HepG2 (cell line): ENCODE measurements around the gene HOXD8. TPM values are rescaled to one million over a fixed set of nuclear protein-coding genes. Genes with fewer than 3 reads are reported as not detected.

ENCODE experiments used
- ATAC-seq: fragments of 200-7000 bp; cut with Tn5 transposase; 3 replicates; pipeline ENCODE4 v1.9.1; 2020; ENCODE audit warnings: mild to moderate bottlenecking, moderate library complexity
- BruUV-seq: library from RNA; stranded (reverse); fragments of 400-500 nt; replicated peaks from 2 replicates; lab custom pipeline; 2021; lab: Mats Ljungman, UMichigan
- CTCF ChIA-PET: fragments of 300-600 bp; formaldehyde crosslinking; extraction: SDS; loops from one replicate; lab custom pipeline; 2021; ENCODE audit warnings: low total read pairs, inconsistent platforms, low intra/inter-chr PET ratio; lab: Yijun Ruan, JAX
- POLR2A ChIA-PET: fragments of 350-600 bp; sonication (Branson Sonifier 250); formaldehyde crosslinking; loops from one replicate; lab custom pipeline; 2020; ENCODE audit warnings: antibody characterized with exemption, inconsistent platforms; lab: Yijun Ruan, JAX
- DNase-seq: peaks from one replicate; pipeline ENCODE4 v3.0.0-alpha.2; 2015; ENCODE audit warnings: low spot score
- FAIRE-seq: peaks from 3 replicates; lab custom pipeline; 2011; peaks lifted over from hg19 to GRCh38; lab: Jason Lieb, UNC
- H2AFZ ChIP-seq: one replicate; pipeline ENCODE4 v1.6.1; 2011; ENCODE audit warnings: low read length, inconsistent platforms
- H3K27ac ChIP-seq: fragments of 300-600 bp; 3 replicates; pipeline ENCODE4 v1.8.0; 2011; ENCODE audit warnings: mixed run types, mild to moderate bottlenecking, mixed read lengths, low read length, inconsistent platforms; ENCODE audit not compliant: insufficient read depth; ENCODE audit errors: extremely low read length
- H3K27me3 ChIP-seq, 2 experiments: fragments of 200-600 bp in 1 of 2; 2 replicates in 1 of 2; 3 replicates in 1 of 2; pipeline versions ENCODE4 v1.6.0 to v1.8.0; 2011; ENCODE audit warnings: low read length in 2 of 2, mild to moderate bottlenecking in 2 of 2, moderate library complexity in 2 of 2, inconsistent platforms in 1 of 2; ENCODE audit not compliant: insufficient read depth in 2 of 2, control insufficient read depth in 1 of 2
- H3K36me3 ChIP-seq, 2 experiments: fragments of 200-600 bp in 1 of 2; replicated peaks in 1 of 2; 2 replicates in 1 of 2; 3 replicates in 1 of 2; pipeline versions ENCODE4 v1.5.1 to v1.8.0; 2011; ENCODE audit warnings: low read length in 2 of 2, inconsistent platforms in 1 of 2; ENCODE audit not compliant: insufficient read depth in 2 of 2, control insufficient read depth in 1 of 2
- H3K4me1 ChIP-seq: 2 replicates; pipeline ENCODE4 v1.5.1; 2012; ENCODE audit warnings: low read length, inconsistent platforms; ENCODE audit not compliant: insufficient read depth
- H3K4me2 ChIP-seq: 2 replicates; pipeline ENCODE4 v1.6.0; 2011; ENCODE audit warnings: low read depth, low read length, inconsistent platforms
- H3K4me3 ChIP-seq, 3 experiments: fragments of 200-600 bp in 1 of 3; sonication (generic), shearing (Covaris generic) in 1 of 3; replicated peaks in 1 of 3; 2 replicates each; pipeline ENCODE4 v1.5.1; 2011 to 2016; ENCODE audit warnings: low read length in 3 of 3, inconsistent platforms in 2 of 3, low read depth in 2 of 3, mild to moderate bottlenecking in 2 of 3, control low read depth in 1 of 3, mixed read lengths in 1 of 3; ENCODE audit not compliant: insufficient read depth in 1 of 3
- H3K79me2 ChIP-seq: one replicate; pipeline ENCODE4 v1.6.1; 2011; ENCODE audit warnings: low read length, inconsistent platforms; ENCODE audit not compliant: insufficient read depth
- H3K9ac ChIP-seq: 2 replicates; pipeline ENCODE4 v1.6.0; 2011; ENCODE audit warnings: mild to moderate bottlenecking, low read depth, low read length, inconsistent platforms; ENCODE audit not compliant: insufficient read depth
- H3K9me3 ChIP-seq: 2 replicates; pipeline ENCODE4 v1.5.1; 2012; ENCODE audit warnings: mild to moderate bottlenecking, low read length
- H4K20me1 ChIP-seq: 2 replicates; pipeline ENCODE4 v1.6.0; 2011; ENCODE audit warnings: inconsistent platforms, mild to moderate bottlenecking, low read length, moderate library complexity; ENCODE audit not compliant: insufficient read depth
- AGO2 ChIP-seq: fragments of 200-400 bp; formaldehyde crosslinking; optimal IDR thresholded peaks from 2 replicates; pipeline ENCODE3; 2017; ENCODE audit warnings: mild to moderate bottlenecking, low read depth, low read length, moderate library complexity
- BRD4 ChIP-seq: sonication (generic); formaldehyde crosslinking; IDR thresholded peaks from 2 replicates; pipeline ENCODE4 v1.4.0; 2020; ENCODE audit warnings: missing genetic modification reagents
- ZBTB38 ChIP-seq: sonication (generic); formaldehyde crosslinking; IDR thresholded peaks from 2 replicates; pipeline ENCODE4 v1.5.1; 2020; ENCODE audit warnings: mild to moderate bottlenecking, missing genetic modification reagents
- ZBTB7A ChIP-seq: sonication (generic); formaldehyde crosslinking; IDR thresholded peaks from 2 replicates; pipeline ENCODE4 v1.8.0; 2022; ENCODE audit warnings: mild to moderate bottlenecking, missing genetic modification reagents
- ZNF451 ChIP-seq: sonication (generic); formaldehyde crosslinking; IDR thresholded peaks from 2 replicates; pipeline ENCODE4 v1.5.0; 2020; ENCODE audit warnings: mild to moderate bottlenecking, missing genetic modification reagents
- ZNF549 ChIP-seq: sonication (generic); formaldehyde crosslinking; IDR thresholded peaks from 2 replicates; pipeline ENCODE4 v1.5.0; 2020; ENCODE audit warnings: missing genetic modification reagents
- ZNF550 ChIP-seq: sonication (generic); formaldehyde crosslinking; IDR thresholded peaks from 2 replicates; pipeline ENCODE4 v1.4.0; 2020; ENCODE audit warnings: mild to moderate bottlenecking, missing genetic modification reagents, borderline replicate concordance
- WGBS: methylation state at CpG from one replicate; pipeline ENCODE4 v1.1.6; 2017; ENCODE audit warnings: low lambda C conversion rate; 5-methylcytosine and 5-hydroxymethylcytosine counted together
- in situ Hi-C: cut with HindIII; loops from 2 replicates; pipeline ENCODE4 v1.10.0; 2017; ENCODE audit warnings: low pct_unique_long_range_greater_than_20kb; ENCODE audit not compliant: extremely low pct_ligation_motif_present
- intact Hi-C: fragments of 100-400 bp; cut with micrococcal nuclease; formaldehyde crosslinking; loops from one replicate; pipeline ENCODE4 v1.10.0; 2022; ENCODE audit not compliant: unreplicated experiment
- polyA plus RNA-seq, 8 experiments: library from polyadenylated mRNA; depleted of rRNA in 3 of 8; stranded (reverse) in 7 of 8; unstranded in 1 of 8; fragments of >200 nt; fragmentation: Illumina TruSeq in 4 of 8; extraction: Trizol in 4 of 8; gene quantifications; 2 replicates each; pipeline versions ENCODE4 v1.2.1 to v1.2.3, GENCODE V29; 2011 to 2016; ENCODE audit warnings: low read depth in 4 of 8, missing spikeins in 1 of 8, mixed read lengths in 1 of 8; ENCODE audit not compliant: insufficient read depth in 1 of 8
- total RNA-seq, 5 experiments: library from RNA; depleted of rRNA; stranded (reverse); fragments of >200 nt; fragmentation: Illumina TruSeq; extraction: Trizol; gene quantifications; 2 replicates each; pipeline ENCODE4 v1.2.3, GENCODE V29; 2016; ENCODE audit warnings: low read depth in 1 of 5
- TF ChIP-seq, protein P1 (sequence below): IDR thresholded peaks from 2 replicates; pipeline ENCODE4 v1.6.1; 2016; ENCODE audit warnings: missing compliant biosample characterization, missing genetic modification reagents, borderline replicate concordance
- TF ChIP-seq, protein P2 (sequence below): sonication (generic); formaldehyde crosslinking; conservative IDR thresholded peaks from 2 replicates; pipeline ENCODE4 v1.8.0; 2022; ENCODE audit warnings: low read depth, missing genetic modification reagents
- TF ChIP-seq, protein P3 (sequence below): sonication (generic); formaldehyde crosslinking; IDR thresholded peaks from 2 replicates; pipeline ENCODE4 v1.9.0; 2022; ENCODE audit warnings: missing genetic modification reagents, mild to moderate bottlenecking, borderline replicate concordance

HOXD8 gene
- total and polyA plus RNA-seq, 2 of the 13 experiments (the other 11 are each of a cell fraction or from before 2014, with no cell fraction given): not detected

DNA sequence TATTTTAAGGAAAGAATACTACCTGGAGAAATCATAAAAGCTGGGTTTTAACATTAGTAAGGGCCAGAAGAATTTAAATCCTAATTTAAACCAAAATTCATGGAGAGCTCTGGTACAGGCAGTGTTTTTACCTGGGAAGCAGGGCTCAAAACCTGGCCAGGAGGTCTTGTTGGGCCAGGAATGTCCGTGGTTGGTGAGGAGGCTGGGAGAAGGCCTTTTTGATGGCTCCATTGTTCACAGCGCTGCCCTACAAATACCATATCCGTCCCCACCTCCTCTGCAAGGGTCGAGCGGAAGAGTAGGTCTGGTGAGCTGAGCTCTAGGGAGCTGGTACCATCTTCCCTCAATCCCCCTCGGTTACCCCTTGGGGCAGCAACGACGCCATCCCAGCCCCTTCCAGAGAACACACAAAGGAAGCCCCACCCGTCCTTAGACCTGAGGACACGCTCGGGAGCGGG, 48.1 kb downstream of the HOXD8 start:
- peaks cover 8% of the 10 kb centered on the region for H3K79me2 ChIP-seq
- H3K4me2 ChIP-seq: no peak overlapping the region
- intact Hi-C loops: no loop called here

DNA sequence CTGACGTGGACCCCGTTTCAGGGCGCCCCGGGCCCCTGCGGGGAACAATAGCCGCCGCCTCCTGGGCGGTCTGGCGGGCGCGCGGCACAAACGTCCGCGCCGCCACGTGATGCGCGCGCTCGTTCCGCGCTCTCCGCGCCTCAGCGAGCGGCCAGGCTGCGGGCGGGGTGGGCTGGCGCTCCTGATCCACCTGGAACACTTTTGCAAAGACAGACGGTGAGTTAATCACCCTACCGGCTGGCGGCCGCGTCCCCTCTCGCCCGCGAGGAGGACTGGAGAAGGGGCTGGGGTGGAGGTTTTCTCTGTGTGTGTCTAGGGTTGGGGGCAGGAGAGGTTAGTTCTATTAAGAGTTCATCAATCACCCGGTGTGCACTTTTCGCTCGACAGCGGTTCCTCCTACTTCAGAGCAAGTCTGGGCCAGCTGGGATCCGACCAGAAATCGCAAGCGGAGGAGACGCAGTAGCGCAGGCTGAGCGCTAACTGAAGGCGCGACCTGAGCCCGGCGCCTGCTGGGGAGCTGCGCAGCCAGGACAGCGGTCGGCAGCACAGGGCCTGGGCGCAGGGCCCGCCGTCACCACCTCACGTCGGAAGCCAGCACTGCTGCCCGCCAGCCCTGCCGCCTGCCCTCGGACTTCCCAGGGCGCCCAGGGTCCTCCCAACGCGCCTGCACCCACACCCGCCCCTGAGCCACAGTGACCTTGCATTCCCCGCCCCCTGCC, 48.7 kb downstream of the HOXD8 start:
- Histone ChIP-seq H3K9me3 (no peaks in the 10 kb centered on the region), H3K4me2 (no peak overlapping the region), H3K4me3 (no peak overlapping the region), H3K9ac (no peak overlapping the region), H3K27ac (no peak overlapping the region), H4K20me1 (peaks cover 4% of the 10 kb centered on the region; the same call in 1 of the 2 replicates), H3K4me1 (peaks cover 33% of the 10 kb centered on the region), H3K36me3 (peaks cover 2 to 46% of the 10 kb centered on the region in 2 experiments), H3K27me3 (no peaks in the 10 kb centered on the region; a peak in 2 of 5 replicates), H2AFZ (no peak overlapping the region), H3K79me2 (peaks cover 13% of the 10 kb centered on the region)
- in situ Hi-C loops: no loop called here
- 89% methylated on average over 61 of the region's 68 CpGs for WGBS
- CTCF ChIA-PET: no interaction called here
- no peak for DNase-seq
- intact Hi-C loops: no loop called here
- POLR2A ChIA-PET: interaction anchor here (1.2 kb wide), 1 partner anchor 9 kb away, joined by 4 read pairs; no protein-coding TSS in a partner anchor
- FAIRE-seq: no peak
- no TSS peak for BruUV-seq
- ATAC-seq: no peak
- TF ChIP-seq AGO2 (peak; percentile 69), ZBTB38 (peak; percentile 44; the same call in 1 of the 2 replicates), ZBTB7A (CRISPR knock-in tag) (no peak), ZNF550 (CRISPR knock-in tag) (no peak), BRD4 (CRISPR knock-in tag) (no peak), ZNF549 (no peak)
- TF ChIP-seq, protein P1, sequence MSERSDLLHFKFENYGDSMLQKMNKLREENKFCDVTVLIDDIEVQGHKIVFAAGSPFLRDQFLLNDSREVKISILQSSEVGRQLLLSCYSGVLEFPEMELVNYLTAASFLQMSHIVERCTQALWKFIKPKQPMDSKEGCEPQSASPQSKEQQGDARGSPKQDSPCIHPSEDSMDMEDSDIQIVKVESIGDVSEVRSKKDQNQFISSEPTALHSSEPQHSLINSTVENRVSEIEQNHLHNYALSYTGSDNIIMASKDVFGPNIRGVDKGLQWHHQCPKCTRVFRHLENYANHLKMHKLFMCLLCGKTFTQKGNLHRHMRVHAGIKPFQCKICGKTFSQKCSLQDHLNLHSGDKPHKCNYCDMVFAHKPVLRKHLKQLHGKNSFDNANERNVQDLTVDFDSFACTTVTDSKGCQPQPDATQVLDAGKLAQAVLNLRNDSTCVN (CRISPR knock-in tag): no peak
- TF ChIP-seq, protein P2, sequence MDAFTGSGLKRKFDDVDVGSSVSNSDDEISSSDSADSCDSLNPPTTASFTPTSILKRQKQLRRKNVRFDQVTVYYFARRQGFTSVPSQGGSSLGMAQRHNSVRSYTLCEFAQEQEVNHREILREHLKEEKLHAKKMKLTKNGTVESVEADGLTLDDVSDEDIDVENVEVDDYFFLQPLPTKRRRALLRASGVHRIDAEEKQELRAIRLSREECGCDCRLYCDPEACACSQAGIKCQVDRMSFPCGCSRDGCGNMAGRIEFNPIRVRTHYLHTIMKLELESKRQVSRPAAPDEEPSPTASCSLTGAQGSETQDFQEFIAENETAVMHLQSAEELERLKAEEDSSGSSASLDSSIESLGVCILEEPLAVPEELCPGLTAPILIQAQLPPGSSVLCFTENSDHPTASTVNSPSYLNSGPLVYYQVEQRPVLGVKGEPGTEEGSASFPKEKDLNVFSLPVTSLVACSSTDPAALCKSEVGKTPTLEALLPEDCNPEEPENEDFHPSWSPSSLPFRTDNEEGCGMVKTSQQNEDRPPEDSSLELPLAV: no peak
- TF ChIP-seq, protein P3, sequence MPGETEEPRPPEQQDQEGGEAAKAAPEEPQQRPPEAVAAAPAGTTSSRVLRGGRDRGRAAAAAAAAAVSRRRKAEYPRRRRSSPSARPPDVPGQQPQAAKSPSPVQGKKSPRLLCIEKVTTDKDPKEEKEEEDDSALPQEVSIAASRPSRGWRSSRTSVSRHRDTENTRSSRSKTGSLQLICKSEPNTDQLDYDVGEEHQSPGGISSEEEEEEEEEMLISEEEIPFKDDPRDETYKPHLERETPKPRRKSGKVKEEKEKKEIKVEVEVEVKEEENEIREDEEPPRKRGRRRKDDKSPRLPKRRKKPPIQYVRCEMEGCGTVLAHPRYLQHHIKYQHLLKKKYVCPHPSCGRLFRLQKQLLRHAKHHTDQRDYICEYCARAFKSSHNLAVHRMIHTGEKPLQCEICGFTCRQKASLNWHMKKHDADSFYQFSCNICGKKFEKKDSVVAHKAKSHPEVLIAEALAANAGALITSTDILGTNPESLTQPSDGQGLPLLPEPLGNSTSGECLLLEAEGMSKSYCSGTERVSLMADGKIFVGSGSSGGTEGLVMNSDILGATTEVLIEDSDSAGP (CRISPR knock-in tag): 0 out of 2 replicates have a peak, but pooled peaks have one; percentile 28

More for the DNA sequence above, 48.1 kb downstream of the HOXD8 start:
- Histone ChIP-seq H3K9ac (no peak overlapping the region), H3K4me1 (peaks cover 33% of the 10 kb centered on the region), H3K36me3 (peaks cover 2 to 43% of the 10 kb centered on the region in 2 experiments), H4K20me1 (peaks cover 4% of the 10 kb centered on the region; the same call in 1 of the 2 replicates), H3K27ac (no peak overlapping the region), H2AFZ (no peak overlapping the region), H3K9me3 (no peaks in the 10 kb centered on the region), H3K27me3 (no peaks in the 10 kb centered on the region; a peak in 2 of 5 replicates), H3K4me3 (no peak overlapping the region)
- TF ChIP-seq ZNF451: no peak
- BruUV-seq: no TSS peak
- ChIA-PET CTCF (no interaction called here), POLR2A (no interaction called here)
- no peak for ATAC-seq
- FAIRE-seq: no peak
- 84% methylated on average over 12 of the region's 12 CpGs for WGBS
- in situ Hi-C loops: no loop called here
- DNase-seq: no peak
